ENCODE results near the gene GPR4.
A peak's percentile ranks its signal among the peaks of the same experiment; 100 is the strongest.
"Not testable (repeated sequence)": the region's sequence is repeated elsewhere in the genome, so short reads cannot be mapped to it uniquely, and the experiment has no call there.

The GPR4 gene

DNA sequence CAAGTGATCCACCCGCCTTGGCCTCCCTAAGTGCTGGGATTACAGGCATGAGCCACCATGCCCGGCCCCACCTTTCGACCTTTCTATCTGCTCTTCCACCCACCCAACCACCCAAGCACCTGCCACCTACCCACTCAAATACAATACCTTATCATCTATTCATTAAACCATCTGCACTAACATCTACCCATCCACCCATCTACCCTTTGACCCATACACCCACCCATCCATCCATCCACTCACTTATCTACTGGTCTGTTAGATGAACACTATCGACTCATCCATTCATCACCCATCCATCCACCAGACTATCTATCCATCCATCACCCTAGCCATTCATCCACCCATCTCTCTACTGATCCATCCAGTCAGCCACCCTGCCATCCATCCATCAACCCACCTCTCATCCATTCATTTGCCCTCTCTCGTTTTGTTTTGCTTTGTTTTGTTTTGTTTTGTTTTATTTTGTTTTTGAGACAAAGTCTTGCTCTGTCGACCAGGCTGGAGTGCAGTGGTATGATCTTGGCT, 20.0 kb upstream of the GPR4 start:
- no peak for DNase-seq (ENCODE audit: low spot score)

DNA sequence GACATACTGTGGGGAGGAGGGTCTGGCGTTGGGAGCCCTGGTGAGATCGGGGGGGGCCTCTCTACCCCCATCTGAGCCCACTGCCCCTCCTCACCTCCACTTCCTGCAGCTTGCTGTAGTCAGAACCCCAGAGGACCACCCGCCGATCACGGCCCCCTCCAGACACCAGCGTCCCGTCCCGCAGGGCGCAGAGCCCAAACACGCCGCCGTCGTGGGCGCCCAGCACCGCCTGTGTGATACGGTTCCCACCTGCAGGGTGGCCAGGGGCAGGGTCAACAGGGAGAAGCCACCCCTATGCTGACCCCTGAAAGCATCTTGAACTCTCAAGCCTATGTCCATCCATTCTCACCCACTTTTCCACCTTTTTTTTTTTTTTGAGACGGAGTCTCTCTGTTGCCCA, 19.4 kb upstream of the GPR4 start:
- no peak for DNase-seq (ENCODE audit: low spot score)

DNA sequence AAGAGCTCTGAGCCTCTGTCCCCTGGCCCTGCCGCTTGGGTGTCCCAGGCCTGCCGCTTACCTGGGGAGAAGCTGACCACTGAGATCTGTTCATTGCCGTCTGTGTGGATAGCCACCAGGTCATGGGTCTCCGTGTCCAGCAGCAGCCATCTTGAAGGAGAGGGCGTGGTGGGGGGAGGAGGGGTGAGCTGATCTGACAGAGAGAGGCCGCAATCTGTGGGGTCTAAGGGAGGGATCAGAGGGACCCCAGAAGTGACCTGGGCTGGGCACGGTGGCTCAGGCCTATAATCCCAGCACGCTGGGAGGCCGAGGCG, 14.6 kb upstream of the GPR4 start:
- no peak for DNase-seq (ENCODE audit: low spot score)

DNA sequence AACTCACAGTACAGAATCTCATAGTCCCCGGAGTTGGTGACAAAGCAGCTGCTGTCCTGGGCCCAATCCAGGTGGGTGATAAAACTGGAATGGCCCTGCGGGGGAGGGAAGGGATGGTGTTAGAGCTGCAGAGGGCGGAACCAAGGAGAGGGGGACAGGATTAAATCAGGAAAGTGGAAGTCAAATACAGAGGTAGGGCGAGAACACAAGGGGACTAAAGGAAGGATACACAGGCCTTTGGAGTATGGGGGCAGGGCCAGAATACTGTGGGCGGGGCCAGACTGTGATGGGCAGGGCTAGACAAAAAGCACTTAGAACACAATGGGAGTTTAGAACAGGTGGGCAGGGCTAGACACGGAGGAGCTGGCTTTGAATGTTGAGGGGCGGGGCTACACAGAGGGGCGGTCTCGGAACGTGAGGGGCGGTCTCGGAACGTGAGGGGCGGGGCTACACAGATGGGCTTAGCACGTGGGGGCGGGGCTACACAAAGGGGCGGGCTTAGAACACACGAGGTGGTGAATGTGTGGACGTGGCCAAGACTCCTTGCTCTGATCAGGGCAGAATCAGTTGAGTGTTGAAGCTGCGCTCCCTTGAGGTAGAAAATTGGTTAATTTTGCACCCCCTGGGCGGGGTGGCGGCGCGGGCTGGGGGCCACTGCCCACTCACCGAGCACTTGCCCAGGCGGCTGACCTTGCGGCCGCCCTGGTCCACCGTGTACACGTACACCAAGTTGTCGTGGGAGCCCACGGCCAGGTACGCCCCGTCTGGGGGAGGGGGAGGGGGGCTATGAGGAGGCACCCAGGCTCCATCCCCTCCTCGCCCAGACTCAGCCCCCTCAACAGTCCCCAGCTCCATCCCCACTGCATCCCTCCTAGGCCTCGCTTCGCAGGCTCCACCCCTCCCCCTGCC, 14.0 kb upstream of the GPR4 start:
- DNase-seq (ENCODE audit: low spot score): peak; percentile 75

DNA sequence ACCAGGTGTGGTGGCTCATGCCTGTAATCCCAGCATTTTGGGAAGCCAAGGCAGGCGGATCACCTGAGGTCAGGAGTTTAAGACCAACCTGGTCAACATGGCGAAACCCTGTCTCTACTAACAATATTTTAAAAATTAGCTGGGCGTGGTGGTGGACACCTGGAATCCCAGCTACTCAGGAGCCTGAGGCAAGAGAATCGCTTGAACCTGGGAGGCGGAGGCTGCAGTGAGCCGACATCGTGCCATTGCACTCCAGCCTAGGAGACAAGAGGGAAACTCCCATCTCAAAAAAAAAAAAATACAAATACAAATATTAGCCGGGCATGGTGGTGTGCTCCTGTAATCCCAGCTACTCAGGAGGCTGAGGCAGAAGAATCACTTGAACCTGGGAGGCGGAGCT, 13.0 kb upstream of the GPR4 start:
- DNase-seq (ENCODE audit: low spot score): not testable (repeated sequence)

DNA sequence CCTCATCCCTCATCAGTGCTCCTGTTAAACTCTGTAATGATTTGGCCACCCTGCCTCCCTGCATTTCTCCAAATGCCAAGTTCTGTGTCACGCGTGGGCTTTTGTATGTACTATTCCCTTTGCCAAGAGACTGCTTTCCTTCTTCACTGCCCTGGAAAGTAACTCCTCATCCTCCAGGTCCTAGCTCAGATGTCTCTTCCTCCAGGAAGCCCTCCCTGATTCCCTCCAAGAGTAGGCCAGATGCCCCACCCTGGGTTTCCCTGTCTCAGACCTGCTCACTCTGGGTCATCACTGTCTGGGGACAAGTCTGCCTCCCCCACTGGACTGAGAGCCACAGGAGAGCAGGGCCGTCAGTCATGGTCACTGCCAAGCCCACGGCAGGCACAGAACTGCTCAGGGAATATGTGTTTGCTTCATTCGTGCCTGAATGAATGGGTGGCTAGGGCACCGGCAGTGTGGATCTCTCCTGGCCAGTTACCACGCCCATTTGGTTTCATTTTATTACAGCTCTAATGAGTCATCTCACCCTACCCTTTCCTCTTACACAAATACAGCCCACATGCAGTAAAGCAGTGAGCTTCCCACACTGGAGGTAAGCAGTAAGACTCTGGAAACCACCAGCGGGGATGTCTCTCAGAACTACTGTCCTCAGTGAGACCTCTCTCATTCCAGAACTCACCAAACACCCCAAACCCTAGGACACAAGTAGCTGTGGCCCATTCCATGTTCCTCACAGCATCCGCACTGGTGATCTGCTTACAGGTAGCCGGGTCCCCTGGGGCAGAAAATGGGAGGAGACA, 12.1 kb upstream of the GPR4 start:
- peak; percentile 90 for DNase-seq (ENCODE audit: low spot score)

DNA sequence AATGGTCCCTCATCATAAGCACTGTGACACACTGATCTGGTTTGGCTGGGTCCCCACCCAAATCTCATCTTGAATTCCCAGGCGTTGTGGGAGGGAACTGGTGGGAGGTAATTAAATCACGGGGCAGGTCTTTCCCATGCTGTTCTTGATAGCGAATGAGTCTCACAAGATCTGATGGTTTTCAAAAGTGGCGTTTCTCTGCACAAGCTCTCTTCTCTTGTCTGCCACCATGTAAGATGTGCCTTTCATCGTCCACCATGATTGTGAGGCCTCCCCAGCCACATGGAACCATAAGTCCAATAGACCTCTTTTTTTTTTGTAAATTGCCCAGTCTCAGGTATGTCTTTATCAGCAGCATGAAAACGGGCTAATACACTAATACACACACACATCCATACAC, 6.9 kb upstream of the GPR4 start:
- DNase-seq (ENCODE audit: low spot score): no peak

DNA sequence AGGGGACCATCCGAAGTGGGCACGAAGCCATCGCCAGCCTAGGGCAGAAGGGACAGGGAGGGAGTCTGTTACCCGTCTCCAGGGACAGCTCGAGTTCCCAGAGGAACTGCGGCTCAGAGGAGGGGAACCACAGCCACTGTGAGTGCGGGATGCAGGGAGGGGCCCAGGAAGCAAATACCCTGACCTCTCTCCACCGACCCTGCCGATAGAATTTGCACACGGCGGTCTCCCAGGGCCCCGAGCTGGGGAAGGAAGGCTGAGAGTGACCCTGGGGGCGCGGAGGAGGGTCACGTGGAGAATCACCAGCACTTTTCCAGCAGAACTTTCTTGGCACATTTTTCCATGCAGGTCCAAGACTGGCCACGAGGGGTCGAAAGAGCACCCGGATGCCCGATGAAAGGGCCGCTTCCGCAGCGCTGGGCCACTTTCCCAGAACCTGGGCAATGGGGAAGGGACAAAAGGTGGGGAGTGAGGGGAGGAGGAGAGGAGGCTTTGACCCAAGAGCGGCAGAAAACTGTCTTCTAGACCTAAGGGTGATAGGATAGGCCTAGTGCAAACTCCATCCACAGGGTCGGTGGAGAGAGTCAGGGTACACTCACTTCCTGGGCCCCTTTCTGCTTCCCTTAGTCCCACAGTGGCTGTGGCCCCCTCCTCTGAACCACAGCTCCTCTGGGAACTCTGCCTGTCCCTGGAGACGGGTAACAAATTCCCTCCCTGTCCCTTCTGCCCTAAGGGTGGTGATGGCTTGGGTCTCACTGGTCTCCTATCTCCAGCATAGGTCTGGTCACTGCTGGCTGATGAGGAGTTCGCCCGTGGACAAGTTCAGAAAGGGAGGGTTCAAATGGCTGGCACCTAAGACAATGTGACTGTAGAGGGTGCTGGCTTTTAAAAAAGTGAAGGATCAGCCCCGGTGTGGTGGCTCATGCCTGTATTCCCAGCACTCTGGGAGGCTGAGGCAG, 5.3 kb upstream of the GPR4 start:
- peak; percentile 74 for DNase-seq (ENCODE audit: low spot score)

DNA sequence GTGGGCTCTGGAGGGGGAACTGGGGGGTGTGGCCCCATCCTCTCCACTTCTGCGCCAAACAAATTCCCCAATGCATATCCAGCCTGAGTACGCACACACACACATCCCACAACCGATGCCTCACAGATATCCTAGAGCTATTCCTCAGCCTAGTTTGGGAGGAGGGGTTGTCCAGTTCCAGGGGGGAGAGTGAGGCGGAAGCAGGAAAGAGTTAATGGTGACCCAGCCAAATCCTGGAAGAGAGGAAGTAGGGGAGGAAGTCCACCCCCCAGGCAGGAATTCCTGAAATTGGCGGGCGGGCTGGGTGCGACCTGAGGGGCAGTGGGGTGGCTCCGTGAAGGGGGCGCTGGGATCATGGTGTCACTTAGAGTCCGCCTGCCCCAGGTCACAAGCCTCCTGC, 897 bp downstream of the GPR4 start:
- DNase-seq (ENCODE audit: low spot score): no peak

DNA sequence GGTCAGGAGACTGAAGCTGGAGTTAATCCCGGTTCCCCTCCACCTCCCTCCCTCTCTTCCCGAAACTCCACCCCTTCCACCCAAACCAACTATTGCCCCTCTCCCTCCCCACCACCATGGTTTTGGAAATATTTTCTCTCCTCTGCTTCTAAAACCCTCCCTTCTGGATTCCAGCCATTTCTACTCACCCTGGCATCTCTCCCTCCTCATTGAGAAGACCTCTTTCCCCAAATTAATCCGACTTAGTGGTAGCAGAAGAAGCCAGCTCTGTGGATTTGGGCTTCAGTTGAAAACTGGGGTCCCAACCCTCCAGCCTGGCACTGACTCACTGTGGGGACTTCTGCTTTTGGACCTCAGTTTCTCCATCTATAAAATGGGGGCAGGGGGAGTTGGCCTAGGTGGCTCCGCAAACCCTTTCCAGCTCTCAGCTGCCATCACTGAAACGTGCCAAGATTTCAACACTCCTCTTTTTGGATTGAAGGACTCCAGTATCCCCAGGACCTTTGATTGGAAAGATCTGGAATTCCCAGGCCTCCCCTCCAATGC, 1.6 kb downstream of the GPR4 start:
- DNase-seq (ENCODE audit: low spot score): no peak

DNA sequence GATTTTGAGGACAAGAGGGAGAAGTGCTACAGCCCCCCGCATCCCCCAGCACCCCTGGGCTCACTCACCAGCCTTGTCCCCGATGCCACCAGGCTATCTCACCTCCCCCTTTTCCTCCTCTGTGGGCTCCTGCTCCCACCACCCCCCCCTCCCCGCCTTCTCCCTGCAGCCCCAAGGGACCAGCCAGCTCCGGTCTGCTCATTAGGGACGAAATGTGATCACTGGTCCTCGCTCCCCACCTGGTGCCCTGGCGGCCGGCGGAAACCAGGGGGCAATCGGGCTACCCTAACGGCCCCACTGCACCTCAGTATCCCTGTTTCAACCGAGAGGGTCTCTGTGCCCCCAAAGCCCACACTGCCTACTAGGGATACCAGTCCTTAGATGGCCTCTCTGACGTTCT, 2.7 kb downstream of the GPR4 start:
- DNase-seq (ENCODE audit: low spot score): no peak

DNA sequence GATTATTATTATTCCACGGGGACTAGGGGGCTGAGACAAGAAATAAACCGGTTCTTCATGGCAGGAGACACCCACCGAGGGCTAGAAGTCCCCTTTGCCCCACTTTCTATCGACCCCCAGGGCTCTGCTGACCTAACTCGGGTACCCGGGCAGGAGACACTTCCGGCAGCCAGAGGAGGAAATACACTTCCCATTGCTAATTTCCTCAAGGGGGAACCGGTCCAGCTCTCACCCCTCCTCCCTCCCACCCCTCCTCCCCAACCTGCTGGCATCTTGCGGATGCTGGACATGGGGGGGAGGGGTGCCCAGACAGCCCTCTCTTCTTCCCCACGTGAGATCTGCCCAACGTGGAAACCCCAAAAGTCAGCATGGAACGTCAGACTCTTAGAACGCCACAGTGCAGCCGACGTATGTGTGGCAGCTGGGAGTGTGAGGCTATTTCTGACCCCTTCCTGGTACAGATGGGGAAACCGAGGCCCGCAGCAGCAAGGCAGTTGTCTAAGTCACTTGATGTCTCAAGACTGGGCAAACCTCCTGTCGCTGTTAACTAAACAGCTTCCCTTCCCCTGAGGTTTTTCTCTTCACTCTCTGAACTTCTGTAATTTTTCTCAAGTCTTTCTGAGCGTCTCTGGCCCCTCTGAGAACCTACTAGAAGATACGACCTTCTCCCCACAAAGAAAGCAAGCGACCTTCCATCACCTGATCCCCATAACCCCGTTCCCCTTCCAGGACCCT, 3.6 kb downstream of the GPR4 start:
- DNase-seq (ENCODE audit: low spot score): no peak

DNA sequence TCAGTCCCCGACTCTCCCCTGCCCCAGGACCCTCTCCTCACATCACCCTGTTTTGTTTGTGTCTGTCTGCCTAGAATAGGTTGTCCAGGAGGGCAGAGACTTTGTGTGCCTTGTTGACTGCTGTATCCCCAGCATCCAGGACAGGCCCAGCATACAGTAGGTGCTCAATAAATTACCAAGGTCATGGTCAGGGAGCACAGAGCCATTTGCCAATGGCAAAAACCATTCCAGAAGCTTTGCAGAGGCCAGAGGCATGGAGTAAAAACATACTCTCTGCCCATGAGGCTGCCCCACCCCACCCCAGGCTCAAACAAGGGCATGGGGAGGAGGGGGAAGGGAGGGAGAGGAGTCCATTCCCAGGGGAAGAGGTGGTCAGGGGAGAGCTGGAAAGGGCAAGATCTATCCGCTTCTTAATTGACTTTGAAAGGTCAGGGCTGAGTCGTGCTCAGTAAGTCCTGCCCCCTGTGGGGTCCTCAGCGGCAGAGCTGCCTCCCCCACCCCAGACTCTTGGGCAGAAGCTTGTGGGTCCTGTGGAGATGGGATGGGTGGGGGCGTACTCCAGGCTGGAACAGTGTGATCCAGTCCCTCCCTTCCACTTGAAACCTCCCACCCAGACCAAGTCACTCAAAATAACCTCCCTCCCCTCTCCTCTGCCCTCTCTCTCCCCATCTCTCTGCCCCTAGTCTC, 4.4 kb downstream of the GPR4 start:
- DNase-seq (ENCODE audit: low spot score): no peak

DNA sequence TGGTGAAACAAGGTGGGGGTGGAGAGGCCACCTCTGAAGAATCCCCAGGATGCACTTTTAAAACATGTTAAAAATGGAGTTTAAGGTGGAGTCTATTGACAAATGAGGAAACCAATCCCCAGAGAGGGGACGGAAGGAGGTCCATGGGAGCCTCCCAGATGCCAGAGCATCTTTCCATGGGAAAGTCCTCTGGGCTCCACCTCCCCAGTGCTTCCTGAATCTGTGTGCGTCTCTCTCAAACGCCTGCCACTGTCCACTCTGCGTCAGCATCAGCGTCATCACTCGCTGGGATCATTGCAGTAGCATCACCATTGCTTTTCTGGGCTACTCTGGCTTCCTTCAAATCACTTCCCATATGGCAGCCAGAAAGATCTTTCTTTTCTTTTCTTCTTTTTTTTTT, 6.2 kb downstream of the GPR4 start:
- no peak for DNase-seq (ENCODE audit: low spot score)

DNA sequence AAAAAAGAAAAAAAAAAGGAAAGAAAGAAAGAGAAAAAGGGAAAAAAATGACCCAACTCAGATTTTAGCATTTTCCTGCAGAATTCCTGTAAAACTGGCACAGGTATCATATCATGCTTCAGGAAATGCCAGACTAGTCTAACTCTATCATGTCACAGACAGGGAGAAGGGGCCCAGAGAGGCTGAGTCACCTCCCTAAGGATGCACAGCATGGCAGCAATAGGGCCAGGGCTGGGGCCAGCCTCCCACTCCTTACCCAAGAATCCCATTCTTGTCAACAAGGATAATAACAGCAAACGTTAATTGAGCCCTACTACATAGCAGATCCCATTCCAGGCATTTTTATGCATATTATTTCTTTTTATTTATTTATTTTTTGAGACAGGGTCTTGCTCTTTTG, 8.5 kb downstream of the GPR4 start:
- DNase-seq (ENCODE audit: low spot score): no peak

DNA sequence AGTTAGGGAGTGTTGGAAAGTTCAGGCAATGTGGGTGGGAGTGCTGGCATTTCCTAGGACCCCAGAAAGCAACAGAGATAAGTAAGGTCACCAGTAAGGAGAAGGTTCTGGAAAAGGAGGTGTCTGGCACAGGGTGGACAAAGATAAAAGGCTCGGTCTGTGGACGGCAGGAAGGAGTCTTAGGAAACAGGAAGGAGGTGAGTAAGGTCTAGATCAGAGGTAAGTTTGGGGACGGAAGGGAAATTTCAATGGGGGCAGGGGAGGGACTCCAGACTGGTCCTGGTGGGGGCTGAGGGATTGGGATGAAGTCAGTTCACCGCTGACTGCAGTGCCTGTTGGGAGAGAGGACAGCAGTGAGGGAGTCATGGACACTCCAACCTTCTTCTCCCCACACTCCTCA, 9.6 kb downstream of the GPR4 start:
- DNase-seq (ENCODE audit: low spot score): no peak

DNA sequence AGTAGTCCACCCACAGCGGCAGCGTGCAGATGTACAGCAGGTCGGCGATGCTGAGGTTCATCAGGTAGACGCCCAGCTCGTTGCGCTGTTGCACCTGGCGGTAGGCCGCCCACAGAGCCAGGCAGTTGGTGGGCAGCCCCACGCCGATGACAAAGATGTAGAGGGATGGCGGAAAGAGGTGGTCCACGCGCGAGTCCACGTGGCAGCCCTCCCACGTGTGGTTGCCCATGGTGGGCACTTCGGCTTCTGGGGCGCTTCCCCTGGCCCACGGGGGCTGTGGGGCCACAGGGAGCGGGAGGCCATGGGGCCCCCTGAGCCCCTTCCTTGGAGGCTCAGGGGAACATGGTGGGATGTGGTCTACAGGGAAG, 10.4 kb downstream of the GPR4 start:
- DNase-seq (ENCODE audit: low spot score): no peak

DNA sequence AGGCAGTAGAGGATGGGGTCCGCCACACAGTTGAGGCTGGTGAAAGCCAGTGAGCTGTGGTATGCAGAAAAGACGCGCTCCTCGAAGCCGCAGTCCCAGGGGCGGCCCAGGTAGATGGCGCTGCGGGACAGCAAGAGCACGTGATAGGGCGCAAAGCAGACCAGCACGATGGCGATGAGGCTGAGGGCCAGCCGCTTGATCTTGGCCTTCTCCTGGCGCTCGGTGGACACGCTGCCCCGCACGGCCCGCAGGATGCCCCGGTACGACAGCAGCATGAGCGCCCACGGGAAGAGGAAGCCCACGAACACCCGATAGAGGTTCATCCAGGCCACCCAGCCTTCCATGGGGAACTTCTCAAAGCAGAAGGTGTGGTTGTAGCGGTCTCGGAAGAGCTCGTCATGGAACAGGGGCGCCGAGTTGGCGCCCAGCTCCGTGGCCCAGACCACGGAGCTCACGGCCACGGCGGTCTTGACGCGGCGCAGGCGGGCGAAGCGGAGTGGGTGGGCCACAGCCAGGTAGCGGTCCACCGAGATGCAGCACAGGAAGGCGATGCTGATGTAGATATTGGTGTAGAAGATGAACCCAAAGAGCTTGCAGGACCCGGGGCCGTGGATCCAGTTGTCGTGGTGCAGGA, 10.9 kb downstream of the GPR4 start:
- peak; percentile 67 for DNase-seq (ENCODE audit: low spot score)

DNA sequence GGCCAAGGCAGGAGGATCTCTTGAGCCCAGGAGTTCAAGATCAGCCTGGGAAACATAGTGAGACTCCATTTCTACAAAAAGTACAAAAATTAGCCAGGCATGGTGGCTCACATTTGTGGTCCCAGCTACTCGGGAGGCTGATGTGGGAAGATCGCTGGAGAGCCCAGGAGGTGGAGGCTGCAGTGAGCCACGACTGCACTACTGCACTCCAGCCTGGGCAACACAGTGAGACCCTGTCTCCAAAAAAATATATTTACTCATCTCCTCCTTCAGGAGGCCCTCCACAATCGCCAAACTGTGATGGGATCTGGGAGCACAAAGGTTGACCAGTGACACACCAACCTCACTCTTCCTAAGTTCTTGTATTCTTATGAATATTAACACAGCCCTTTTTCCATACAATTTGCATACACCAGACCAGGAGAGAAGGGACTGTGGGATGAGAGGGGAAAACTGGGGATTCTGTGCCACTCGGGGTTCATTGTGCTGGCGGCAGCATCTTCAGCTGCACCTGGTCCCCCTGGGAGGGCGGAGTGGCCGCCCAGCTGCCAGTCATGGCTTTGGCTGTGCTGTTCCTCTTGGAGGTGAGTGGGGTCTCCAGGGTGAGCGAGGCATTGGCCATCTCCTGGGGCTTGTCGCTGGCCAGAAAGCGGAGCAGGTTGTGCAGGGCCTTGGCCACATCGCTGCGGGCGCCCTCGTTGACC, 11.6 kb downstream of the GPR4 start:
- no peak for DNase-seq (ENCODE audit: low spot score)
